NOMO-1 treated with DMSO at 0.1 percent for 48 hours (cell line): ENCODE results near the gene NPHP3.

ENCODE experiments used
- DNase-seq: peaks from one replicate; lab custom pipeline; 2025; ENCODE audit not compliant: unreplicated experiment; lab: John Stamatoyannopoulos, UW

The NPHP3 gene

DNA sequence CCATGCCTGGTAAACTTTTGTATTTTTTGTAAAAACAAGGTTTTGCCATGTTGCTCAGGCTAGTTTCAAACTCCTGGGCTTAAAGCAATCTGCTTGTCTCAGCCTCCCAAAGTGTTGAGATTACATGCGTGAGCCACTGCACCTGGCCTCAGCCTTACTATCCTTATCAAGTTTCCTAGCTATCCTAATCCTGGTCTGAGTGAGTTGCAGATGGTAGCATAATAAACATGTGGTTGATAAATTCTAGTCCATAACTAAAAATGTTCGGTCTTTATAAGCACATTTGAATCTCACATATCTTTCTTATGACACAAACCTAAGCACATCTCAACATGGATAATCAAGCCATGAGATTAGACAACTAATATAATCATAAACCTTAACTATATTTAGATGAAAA is 18.5 kb downstream of the NPHP3 start:
- no peak for DNase-seq

DNA sequence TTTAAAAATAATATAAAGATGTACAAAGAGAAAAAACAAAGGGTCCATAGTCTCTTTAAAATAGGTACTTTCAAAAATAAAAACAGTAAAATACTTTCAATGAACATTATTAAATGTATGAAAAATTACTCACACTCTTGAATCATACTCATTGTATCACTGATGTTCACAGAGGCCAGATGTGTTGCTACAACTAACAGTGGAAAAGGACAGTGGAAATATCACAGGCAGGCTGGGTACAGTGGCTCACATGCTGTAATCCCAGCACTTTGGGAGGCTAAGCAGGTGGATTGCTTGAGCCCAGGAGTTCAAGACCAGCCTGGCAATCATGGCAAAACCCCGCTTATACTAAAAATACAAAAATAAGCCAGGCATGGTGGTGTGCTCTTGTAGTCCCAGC is 26.8 kb downstream of the NPHP3 start:
- no peak for DNase-seq

DNA sequence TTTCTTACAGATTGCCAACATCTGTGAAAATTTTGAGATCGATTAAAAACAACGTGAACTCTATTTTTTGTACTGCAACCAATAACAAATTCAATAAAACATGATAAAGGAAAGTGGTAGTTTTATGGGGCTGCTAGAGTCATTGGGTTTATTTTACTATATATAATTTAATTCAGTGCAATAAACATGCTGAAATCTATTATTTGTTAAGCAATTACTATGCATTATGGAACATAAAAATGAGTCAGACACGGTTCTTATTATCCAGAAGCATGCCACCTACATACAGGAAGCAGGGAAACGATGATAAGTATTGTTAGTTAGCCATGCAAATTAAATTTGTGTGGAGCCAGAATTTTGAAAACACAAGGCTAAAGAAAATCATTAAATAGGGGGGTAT is 27.2 kb downstream of the NPHP3 start:
- DNase-seq: no peak

DNA sequence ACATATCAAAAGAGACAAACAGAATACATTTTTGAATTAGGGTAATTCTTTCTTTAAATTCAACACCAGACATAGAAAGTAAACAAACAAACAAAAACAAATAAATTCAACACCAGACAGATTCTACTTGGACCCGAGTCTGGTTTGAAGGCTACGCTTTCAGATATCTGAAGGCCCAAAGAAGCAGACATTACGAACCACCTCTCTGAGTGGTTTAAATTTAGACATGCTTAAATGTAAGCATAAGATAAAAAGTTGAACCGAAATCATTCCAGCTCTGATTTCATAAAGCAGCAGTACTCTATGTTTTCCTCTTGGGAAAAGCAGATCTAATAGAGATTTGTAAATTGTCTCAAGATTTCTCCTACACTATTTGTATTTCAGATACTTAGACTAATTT is 32.2 kb downstream of the NPHP3 start:
- DNase-seq: no peak

DNA sequence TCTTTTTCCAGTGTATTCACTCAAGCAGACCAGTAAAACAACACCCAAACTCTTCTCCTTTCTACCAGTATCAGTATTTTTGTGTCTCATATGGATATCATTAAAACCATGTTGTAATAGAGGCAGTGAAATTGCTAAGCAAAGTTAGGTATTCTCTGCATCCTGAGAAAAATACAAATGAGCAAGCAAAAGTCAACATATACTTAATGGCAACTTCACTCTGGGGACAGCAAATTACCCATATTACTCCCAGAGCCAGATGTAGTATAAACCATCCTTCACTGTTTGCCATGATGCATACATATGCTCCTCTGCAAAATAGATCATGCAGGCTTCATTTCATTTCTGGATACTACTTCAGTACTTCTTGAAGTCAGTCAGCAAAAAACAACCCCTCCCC is 40.0 kb downstream of the NPHP3 start:
- DNase-seq: no peak

DNA sequence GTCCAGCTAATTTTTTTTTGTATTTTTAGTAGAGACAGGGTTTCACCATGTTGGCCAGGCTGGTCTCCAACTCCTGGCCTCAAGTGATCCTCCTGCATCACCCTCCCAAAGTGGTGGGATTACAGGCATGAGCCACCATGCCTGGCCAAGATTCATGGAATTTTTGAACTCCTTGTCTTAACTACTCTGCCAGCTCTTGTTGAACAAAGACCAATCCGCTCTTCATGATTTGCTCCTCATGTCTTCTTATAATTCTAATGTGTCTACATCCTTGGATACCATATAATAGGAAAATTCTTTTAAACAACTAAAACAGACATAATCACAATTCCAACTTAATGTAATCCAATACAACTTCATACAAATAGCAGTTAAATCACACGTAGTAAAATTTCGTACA is 40.8 kb downstream of the NPHP3 start:
- no peak for DNase-seq

DNA sequence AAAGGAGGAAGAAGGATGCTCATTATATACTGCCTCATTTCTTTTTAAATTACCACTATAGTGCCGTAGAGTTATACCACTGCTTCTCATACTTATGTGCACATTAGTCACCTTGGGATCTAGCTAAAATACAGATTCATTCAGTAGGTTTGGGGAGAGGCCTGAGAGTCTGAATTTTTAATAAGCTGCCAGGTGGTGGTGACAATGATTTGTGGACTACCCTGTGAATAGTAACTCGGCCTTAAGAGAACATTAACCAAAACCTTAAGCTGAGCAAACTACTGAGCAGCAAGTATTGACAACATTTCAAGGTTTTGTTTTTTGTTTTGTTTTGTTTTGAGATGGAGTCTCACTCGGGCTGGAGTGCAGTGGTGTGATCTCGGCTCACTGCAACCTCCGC is 42.3 kb downstream of the NPHP3 start:
- DNase-seq: no peak

DNA sequence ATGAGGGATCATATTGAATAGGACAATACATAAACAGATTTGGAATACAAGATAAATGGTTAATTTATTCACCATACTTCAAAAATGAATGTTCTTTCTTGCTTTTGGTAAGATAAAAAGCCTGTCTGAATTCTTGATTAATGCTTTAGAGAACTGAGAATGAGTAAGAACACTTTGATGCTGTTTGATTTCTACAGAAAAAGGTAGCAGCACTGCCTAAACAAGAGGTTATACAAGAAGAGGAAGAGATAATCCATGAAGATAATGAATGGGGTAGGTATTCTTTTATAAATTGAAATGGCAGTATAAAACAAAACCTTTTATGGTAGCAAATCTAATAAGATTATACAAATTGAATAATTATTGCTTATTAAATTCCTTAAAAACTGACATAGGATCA is 46.8 kb downstream of the NPHP3 start:
- DNase-seq: no peak

DNA sequence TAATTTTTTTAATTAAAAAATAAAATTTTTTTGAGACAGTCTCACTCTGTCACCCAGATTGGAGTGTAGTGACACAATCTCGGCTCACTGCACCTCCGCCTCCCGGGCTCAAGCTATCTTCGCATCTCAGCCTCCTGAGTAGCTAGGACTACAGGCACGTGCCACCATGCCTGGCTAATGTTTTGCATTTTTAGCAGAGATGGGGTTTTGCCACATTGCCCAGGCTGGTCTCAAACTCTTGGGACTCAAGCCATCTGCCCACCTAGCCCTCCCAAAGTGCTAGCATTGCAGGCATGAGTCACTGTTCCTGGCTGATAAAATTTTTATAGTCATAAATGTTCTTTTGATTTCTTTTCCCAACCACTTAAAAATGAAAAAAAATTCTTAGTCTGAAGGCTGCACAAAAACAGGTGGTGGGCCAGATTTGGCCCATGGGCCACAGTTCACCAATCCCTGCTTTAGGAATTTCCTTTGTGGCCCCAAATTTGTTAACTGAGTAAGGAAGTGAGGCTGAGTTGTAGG is 52.9 kb downstream of the NPHP3 start:
- DNase-seq: no peak

DNA sequence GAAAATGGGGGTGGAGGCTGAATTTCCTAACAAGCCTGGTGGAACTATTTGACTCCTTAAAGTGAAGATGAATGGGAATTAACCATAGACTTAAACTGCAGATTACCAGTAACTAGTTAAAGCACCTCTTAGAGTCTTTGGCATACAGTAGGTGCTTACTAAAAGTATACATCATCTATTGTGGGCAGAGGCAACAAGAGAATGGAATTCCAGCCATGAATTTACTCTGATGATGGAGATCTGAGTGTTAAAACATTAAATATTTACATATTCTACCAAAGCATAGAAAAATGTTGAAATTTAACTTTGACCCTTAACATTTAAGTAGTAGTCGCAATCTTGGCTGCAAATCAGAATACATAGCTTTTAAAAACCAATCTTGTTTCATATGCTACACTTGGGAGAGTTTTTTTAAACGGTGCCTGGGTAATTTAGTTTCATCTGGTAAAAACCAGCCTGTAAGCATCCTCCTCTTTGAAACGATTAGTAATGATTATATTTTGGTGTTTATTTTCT is 56.9 kb downstream of the NPHP3 start:
- DNase-seq: no peak

DNA sequence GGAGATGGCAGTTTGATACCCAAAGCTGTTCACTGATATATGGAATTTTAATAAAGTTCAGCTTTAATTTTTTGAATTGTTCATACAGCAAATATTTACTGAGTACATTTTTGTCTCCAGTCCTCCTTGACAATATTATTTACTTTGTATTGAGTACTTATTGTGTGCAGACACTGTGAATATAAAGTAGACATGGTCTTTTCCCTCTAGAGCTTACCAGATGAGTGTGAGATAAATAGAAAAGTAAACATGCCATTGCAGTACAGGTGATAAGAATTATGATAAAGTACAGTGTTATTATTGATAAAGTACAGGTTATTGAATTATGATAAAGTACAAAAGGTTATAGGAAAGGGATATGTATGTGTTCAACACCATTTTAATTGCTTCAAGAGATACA is 60.0 kb downstream of the NPHP3 start:
- no peak for DNase-seq

DNA sequence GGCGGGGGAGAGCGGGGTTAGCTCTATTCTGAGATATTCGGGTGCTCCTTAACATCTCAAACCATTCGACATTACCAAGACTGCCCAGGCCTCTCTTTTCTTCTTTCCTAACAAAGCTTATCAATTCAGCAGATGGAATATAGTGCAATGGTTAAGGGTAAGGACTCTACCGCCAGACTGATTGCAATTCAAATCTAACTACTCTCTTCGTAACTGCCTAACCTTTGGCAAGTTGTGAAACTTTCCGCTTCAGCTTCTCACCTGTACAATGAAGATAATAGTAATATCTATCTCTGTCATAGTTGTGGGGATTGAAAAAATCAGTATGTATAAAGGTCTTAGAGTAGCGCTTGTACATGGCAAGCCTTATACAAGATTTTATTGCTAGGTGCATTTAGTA is 61.1 kb downstream of the NPHP3 start:
- DNase-seq: no peak

DNA sequence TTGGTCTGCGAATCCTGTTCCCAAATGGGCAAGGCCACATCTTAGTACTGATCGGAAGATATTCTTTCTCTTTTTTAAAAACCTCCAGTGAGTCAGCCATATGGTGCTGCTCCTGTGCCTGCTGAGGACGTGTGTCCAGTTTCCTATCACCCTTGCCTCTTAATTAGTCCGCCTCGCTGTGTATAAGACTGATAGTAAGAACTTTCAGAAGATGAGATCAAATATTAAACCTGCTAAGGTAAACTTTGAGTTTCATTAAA is 61.5 kb downstream of the NPHP3 start:
- peak; percentile 21 for DNase-seq

DNA sequence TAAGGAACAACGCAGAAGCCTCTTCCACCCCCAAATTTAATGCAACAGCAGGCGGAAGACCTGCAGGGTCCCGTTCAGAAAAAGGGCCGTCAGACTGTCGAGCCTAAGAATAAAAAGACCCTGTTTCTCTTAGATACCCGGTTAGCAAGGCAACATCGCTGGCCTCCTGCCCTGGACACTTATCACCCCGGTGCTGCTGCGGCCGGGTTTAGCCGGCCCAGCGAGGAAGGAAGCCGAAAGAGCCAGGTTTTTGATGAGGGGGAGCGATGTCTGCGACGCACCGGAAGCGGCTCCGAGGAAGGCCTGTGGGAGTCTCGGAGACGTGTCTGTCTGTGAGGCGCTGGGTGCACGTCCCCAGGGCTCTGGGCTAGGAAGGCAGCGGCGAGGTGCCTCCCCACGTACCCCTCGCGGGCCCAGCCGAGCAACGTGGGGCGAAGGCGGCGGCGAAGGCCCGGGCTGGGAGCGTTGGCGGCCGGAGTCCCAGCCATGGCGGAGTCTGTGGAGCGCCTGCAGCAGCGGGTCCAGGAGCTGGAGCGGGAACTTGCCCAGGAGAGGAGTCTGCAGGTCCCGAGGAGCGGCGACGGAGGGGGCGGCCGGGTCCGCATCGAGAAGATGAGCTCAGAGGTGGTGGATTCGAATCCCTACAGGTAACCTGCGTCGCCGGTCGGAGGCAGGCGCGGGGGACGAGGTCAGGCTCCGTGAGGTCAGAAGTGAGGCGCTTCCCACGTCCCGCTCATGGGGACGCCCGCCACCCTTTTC is 62.0 kb downstream of the NPHP3 start, which contains the start of gene UBA5:
TSS of gene UBA5 (plus strand) at position 278 of the 759 bp plus-strand sequence. CDS start at position 487, 209 bp downstream.
- peak; percentile 77 for DNase-seq

DNA sequence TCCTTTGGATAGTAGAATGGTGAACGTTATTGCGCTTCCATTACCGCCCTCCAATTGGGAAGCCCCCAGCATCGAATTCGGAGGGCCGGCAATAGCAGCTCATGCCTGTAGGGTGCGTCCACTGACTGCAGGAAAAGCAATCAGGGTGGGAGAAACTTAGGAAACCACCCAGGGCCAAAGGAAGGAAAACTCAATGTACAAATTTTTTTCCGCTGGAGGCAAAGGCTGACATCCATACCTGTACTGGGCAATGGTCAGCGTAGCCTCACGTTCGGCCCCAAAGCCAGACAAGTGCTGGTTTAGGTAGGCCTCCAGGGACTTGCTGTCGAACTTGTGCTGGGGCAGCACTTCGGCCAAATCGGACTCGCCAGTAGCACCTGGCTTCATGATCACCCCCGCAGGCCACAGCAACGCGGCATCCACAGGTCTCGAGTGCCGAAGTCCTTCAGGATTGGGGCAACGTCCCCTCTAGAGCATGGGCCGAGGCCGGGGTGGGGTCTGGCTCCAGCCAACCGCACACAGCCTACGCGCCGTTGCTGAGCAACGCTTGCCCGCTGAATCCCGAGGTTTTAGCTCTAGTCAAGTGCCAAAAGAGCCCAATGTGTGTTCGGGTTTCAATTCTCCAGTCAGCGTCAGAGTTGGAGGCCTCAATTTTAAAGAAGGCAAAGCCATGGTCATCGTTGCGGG is 62.7 kb downstream of the NPHP3 start, which contains the start of gene ACAD11:
TSS of gene ACAD11 (minus strand) at position 445 of the 687 bp plus-strand sequence. CDS start at position 387, 58 bp downstream.
- DNase-seq: peak; percentile 76

DNA sequence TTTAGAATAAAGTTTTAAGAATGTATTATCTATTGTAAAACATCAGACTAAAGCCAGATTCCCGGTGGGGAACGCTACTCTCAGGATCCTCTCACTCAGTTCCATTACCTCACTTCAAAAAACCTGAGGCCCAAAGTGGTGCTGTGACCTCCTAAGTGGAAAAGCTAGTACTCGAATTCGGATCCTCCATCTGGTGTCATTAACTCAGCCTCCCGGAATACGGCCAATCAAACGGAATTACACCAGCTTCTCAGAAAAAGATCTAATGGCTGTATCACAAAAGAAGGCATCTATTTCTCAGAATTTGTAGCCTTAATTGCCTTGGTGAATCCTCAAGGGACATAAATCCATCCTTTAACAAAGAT is 63.2 kb downstream of the NPHP3 start:
- DNase-seq: no peak

DNA sequence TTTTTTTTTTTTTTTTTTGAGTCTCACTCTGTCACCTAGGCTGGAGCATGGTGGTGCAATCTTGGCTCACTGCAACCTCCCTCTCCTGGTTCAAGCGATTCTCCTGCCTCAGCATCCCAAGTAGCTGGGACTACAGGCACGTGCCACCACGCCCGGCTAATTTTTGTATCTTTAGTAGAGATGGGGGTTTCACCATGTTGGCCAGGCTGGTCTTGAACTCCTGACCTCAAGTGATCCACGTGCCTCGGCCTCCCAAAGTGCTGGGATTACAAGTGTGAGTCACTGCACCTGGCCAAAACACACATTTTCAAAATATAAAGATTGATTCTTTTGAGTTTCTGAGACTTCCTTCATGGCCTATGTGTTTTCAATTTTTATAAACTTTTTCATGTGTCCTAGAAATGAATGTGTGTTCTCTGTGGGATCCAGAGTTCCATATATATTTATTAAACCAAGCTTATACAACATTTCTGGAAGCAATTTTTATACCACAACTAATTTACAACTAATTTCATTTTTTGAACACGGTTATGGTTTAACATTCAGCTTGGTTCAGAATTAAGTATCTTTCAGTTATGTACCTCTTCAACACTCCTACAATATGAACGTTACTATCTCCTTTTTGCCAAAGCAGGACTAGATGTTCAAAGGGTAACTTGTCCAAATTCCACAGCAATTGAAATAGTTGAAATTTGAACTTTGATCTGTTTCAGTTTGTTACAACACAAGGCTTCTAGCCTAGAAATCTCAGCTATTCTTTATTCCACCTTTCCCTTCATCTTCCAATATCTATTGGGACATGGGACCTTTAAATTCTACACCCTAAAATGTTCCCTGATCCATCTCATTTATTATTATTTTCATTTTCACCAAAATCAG is 64.1 kb downstream of the NPHP3 start:
- no peak for DNase-seq

DNA sequence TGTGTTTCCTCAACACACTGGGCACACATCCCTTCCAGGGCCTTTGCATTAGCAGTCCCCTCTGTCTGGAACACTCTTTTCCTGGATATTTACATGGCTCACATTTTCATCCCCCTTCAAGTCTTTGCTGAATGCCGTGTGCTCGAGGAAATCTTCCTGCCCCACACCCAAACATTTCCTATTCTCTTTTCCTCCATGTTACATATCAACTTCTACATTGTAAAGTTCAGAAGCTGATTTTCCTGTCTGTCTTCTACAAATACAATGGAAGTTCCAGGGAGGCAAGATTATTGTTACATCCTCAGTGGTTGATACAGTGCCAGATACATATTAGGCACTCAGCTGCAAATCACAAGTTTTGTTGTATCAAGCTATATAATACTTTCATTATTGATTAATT is 66.7 kb downstream of the NPHP3 start:
- DNase-seq: no peak

DNA sequence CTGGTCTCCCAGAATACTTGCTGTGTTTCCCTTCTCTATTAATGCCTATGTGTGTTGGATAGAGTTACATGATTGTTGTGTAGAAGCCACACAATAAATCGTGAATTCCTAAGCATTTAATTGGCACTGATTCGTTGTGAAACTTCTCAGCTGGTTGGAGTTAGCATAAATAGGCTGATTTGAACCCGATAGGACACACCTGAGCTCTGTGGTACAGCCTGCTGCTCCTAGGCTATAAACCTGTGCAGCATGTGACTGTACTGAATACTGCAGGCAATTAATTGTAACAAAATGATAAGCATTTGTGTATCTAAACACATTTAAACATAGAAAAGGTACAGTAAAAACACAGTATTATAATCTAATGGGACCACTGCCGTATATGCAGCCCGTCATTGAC is 67.5 kb downstream of the NPHP3 start:
- DNase-seq: no peak

DNA sequence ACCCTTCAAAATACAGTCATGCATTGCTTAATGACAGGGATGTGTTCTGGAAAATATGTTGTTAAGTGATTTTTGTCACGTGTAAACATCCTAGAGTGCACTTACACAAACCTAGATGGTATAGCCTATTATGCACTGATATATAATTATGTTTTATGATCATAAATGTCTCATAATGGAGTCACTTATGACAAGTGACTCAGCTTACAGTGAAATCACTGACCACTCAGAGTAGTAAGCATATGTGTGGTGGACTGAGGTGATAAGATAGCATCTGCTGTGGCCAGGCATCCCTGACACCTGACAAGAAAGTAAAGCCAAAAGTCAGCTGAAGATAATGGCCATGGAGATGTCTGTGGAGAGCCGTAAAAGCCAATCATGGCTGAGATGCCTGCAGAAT is 68.0 kb downstream of the NPHP3 start:
- DNase-seq: no peak

DNA sequence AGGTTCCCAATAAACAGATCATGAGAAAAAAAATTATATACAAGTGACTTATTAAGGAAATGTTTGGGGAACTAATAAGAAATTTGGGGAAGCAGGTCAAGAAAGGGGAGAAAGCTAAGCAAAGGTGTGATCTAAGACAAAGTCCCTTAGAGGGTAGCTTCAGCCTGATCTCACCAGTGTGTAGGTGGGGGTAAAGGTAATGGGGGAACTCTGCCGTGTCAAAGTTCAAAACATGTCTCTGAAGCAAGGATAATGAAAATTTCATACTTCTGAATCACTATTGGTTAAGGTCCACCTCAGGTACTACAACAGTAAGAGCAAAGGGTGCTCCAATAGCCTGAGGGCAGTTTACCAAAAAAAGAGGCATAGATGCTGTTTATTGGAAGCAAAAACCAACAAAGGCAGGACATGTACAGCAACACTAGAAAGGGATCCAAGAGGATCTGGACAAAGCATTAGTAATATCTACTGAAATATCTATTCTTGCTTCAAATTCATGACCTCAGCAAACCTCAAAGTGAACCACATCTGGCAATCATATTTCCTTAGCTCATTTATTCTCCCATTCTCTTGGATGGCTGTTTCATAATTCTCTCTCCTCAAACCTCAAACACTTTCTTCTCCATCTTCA is 69.5 kb downstream of the NPHP3 start:
- no peak for DNase-seq
